Embryonic facial prominence (tissue), 1 donor: ENCODE data around the gene RNF224.

ENCODE experiments used
- DNase-seq: peaks from one replicate; pipeline ENCODE4 v3.0.0-alpha.2; 2016; ENCODE audit errors: extremely low spot score

Gene RNF224

GRCh38 chr9:137273611-137274320 lies 46.5 kb downstream of the RNF224 start:
- DNase-seq = no peak

DNA sequence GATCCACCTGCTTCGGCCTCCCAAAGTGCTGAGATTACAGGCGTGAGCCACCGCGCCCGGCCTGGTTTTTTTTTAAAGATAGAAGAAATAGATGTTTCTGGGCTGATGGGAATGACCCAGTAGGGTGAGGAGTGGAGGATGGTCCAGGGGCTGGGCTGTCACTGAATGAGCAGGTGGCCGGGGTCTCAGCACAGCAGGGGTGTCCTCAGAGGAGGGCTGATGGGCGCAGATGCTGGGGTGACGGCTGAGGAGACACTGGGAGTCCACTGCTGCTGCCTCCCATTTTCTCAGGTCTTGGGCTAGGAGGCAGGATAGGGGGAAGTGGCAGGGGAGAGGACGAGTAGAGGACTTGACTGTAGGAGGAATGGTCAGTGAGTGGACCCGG lies 47.9 kb downstream of the RNF224 start:
- no peak for DNase-seq

- no peak for DNase-seq
These were observed 48.5 kb downstream of the RNF224 start for GRCh38 chr9:137275588-137276472.

GRCh38 chr9:137276473-137277328 lies 49.4 kb downstream of the RNF224 start:
- DNase-seq = peak; percentile 58

- no peak for DNase-seq
These were observed 50.2 kb downstream of the RNF224 start, which contains the start of gene TOR4A for GRCh38 chr9:137277329-137278041. Gene TOR4A (plus strand): TSS chr9:137277726. CDS start chr9:137278690, 964 bp downstream.

- DNase-seq = no peak
These were observed 50.9 kb downstream of the RNF224 start for GRCh38 chr9:137278061-137278701.
